B cell (primary cell): Measurements from ENCODE around the gene ZNF143. TPM values are rescaled to one million over a fixed set of nuclear protein-coding genes. Genes with fewer than 3 reads are reported as not detected.

Experiments
- ATAC-seq: fragments of 200-7000 bp; cut with Tn5 transposase; one replicate; pipeline ENCODE4 v1.10.0; 2021; ENCODE audit warnings: low read depth, mild to moderate bottlenecking, moderate number of reproducible peaks, moderate library complexity
- CTCF ChIA-PET: fragments of 350-600 bp; sonication (Branson Sonifier 250); formaldehyde crosslinking; loops from one replicate; lab custom pipeline; 2021; ENCODE audit warnings: antibody characterized with exemption, inconsistent platforms; lab: Charles Lee
- POLR2A ChIA-PET: fragments of 350-600 bp; sonication (Branson Sonifier 250); formaldehyde crosslinking; loops from one replicate; lab custom pipeline; 2021; ENCODE audit warnings: antibody characterized with exemption; lab: Charles Lee
- DNase-seq: peaks from one replicate; pipeline ENCODE4 v3.0.0; 2013
- H2AFZ ChIP-seq: 2 replicates; pipeline ENCODE4 v1.6.1; 2012; ENCODE audit warnings: mild to moderate bottlenecking, low read depth, low read length; ENCODE audit not compliant: insufficient read depth, poor library complexity, severe bottlenecking
- H3K27ac ChIP-seq, 2 donors: 1 replicate in 1 of 2; 2 replicates in 1 of 2; pipeline ENCODE4 v1.5.1; 2012 to 2013; ENCODE audit warnings: low read length in 2 of 2, mild to moderate bottlenecking in 2 of 2, moderate library complexity in 1 of 2
- H3K27me3 ChIP-seq, 4 experiments: fragments of 200-600 bp in 1 of 4; sonication (generic) in 1 of 4; replicated peaks in 1 of 4; 1 replicate in 2 of 4; 2 replicates in 2 of 4; pipeline versions ENCODE4 v1.6.1 to v1.7.0; 2013 to 2016; ENCODE audit warnings: low read length in 3 of 4, mild to moderate bottlenecking in 2 of 4, mixed read lengths in 1 of 4, moderate library complexity in 1 of 4; ENCODE audit not compliant: insufficient read depth in 4 of 4, control insufficient read depth in 3 of 4; ENCODE audit errors: control extremely low read depth in 1 of 4
- H3K36me3 ChIP-seq, 2 experiments: replicated peaks in 1 of 2; 1 replicate in 1 of 2; 2 replicates in 1 of 2; pipeline versions ENCODE4 v1.6.1 to v1.7.1; 2013; ENCODE audit warnings: low read length in 1 of 2; ENCODE audit not compliant: insufficient read depth in 2 of 2, control insufficient read depth in 1 of 2; ENCODE audit errors: control extremely low read depth in 1 of 2, extremely low read depth in 1 of 2
- H3K4me1 ChIP-seq, 2 donors: fragments of 200-600 bp in 1 of 2; sonication (generic) in 1 of 2; 1 replicate in 1 of 2; 2 replicates in 1 of 2; pipeline versions ENCODE4 v1.5.1 to v1.6.1; 2013 to 2017; ENCODE audit warnings: low read length in 2 of 2; ENCODE audit not compliant: control insufficient read depth in 2 of 2, insufficient read depth in 2 of 2
- H3K4me2 ChIP-seq: replicated peaks from 2 replicates; pipeline ENCODE3; 2012; ENCODE audit warnings: mild to moderate bottlenecking, low read depth, low read length; ENCODE audit not compliant: poor library complexity, severe bottlenecking
- H3K4me3 ChIP-seq, 5 experiments: fragments of 200-600 bp in 1 of 5; sonication (generic) in 1 of 5; 1 replicate in 3 of 5; 2 replicates in 2 of 5; pipeline versions ENCODE4 v1.5.1 to v1.7.0; 2011 to 2016; ENCODE audit warnings: low read length in 4 of 5, mild to moderate bottlenecking in 4 of 5, low read depth in 2 of 5, control low read depth in 1 of 5, moderate library complexity in 1 of 5; ENCODE audit not compliant: insufficient read depth in 1 of 5; ENCODE audit errors: control extremely low read depth in 1 of 5, extremely low read depth in 1 of 5
- H3K79me2 ChIP-seq: fragments of 200-600 bp; sonication (generic); one replicate; pipeline ENCODE4 v1.6.0; 2016; ENCODE audit warnings: low read length; ENCODE audit not compliant: control insufficient read depth, insufficient read depth
- H3K9ac ChIP-seq: fragments of 200-600 bp; sonication (generic); 2 replicates; pipeline ENCODE4 v1.6.1; 2017; ENCODE audit warnings: mild to moderate bottlenecking, low read length, moderate library complexity
- H3K9me3 ChIP-seq, 3 donors: one replicate each; pipeline versions ENCODE4 v1.6.1 to v1.7.1; 2013; ENCODE audit warnings: low read length in 2 of 3; ENCODE audit not compliant: control insufficient read depth in 2 of 3, insufficient read depth in 1 of 3; ENCODE audit errors: control extremely low read depth in 1 of 3
- H4K20me1 ChIP-seq: 2 replicates; pipeline ENCODE4 v1.6.0; 2012; ENCODE audit warnings: mild to moderate bottlenecking, low read length; ENCODE audit not compliant: insufficient read depth, control insufficient read depth, poor library complexity, severe bottlenecking
- H3K27ac Mint-ChIP-seq: one replicate; pipeline ENCODE4 v1.8.0; 2021; ENCODE audit warnings: mixed read lengths
- H3K27me3 Mint-ChIP-seq: one replicate; pipeline ENCODE4 v1.8.0; 2021; ENCODE audit warnings: mixed read lengths
- H3K4me1 Mint-ChIP-seq: one replicate; pipeline ENCODE4 v1.8.0; 2021; ENCODE audit warnings: mixed read lengths
- H3K4me3 Mint-ChIP-seq: one replicate; pipeline ENCODE4 v1.8.0; 2021; ENCODE audit warnings: mixed read lengths
- H3K9me3 Mint-ChIP-seq: one replicate; pipeline ENCODE4 v1.8.0; 2022; ENCODE audit warnings: mixed read lengths; ENCODE audit not compliant: insufficient read depth
- EZH2 ChIP-seq: IDR thresholded peaks from 2 replicates; pipeline ENCODE4 v1.6.1; 2012; ENCODE audit warnings: borderline replicate concordance, low read depth, mild to moderate bottlenecking, moderate library complexity, low read length; ENCODE audit not compliant: insufficient read depth, poor library complexity, severe bottlenecking
- WGBS: methylation state at CpG from one replicate; pipeline ENCODE4 v1.1.5; 2013; ENCODE audit warnings: missing lambda C conversion rate; ENCODE audit not compliant: insufficient coverage; 5-methylcytosine and 5-hydroxymethylcytosine counted together
- intact Hi-C: fragments of 100-400 bp; cut with micrococcal nuclease; formaldehyde crosslinking; loops from one replicate; pipeline ENCODE4 v1.10.0; 2022
- polyA minus RNA-seq: library from RNA; depleted of rRNA, polyadenylated mRNA; stranded (reverse); fragments of >200 nt; gene quantifications from 2 replicates; pipeline ENCODE4 v1.2.3, GENCODE V29; 2012
- polyA plus RNA-seq: library from polyadenylated mRNA; depleted of rRNA; stranded (reverse); fragments of >200 nt; gene quantifications from 2 replicates; pipeline ENCODE4 v1.2.3, GENCODE V29; 2012
- total RNA-seq, 2 donors: library from RNA; stranded (reverse); fragments of 120-200 nt in 1 of 2; gene quantifications; 1 replicate in 1 of 2; 2 replicates in 1 of 2; pipeline versions ENCODE4 v1.2.3 to v1.2.4, GENCODE V29; 2013 to 2022
- TF ChIP-seq, protein P1 (sequence below): fragments of 200-600 bp; IDR thresholded peaks from one replicate; pipeline ENCODE4 v1.8.0; 2022; ENCODE audit warnings: antibody characterized with exemption, mild to moderate bottlenecking

ZNF143 gene
- total RNA-seq (54.9 and 56.5 TPM in 2 replicates), polyA plus RNA-seq (30.5 and 35.7 TPM in 2 replicates), polyA minus RNA-seq (57.2 and 61.6 TPM in 2 replicates)
- total RNA-seq (2013): 46.2 TPM

- H2AFZ ChIP-seq: peak within 1 kb of the TSS; percentile 76
- Mint-ChIP-seq H3K9me3 (no peaks in the 10 kb centered on the region), H3K27ac (peak within 1 kb of the TSS; percentile 98), H3K27me3 (no peaks in the 10 kb centered on the region), H3K4me1 (peaks cover 26% of the 10 kb centered on the region), H3K4me3 (peak within 1 kb of the TSS; percentile 97)
- peaks cover 56% of the 10 kb centered on the region for H3K79me2 ChIP-seq
- POLR2A ChIA-PET: interaction anchor here (0.5 to 2.3 kb wide), 23 partner anchors 10 to 1348 kb away, joined by 3 to 11 read pairs (median 4); partner anchors contain the start of genes EIF4G2, IPO7, TMEM41B and TMEM9B
- intact Hi-C loops: loop anchor here (1.0 to 2.0 kb wide), 13 partner anchors 76 to 1348 kb away; partner anchors contain the start of genes CTR9, EIF4G2, IPO7 and RNF141
- peaks cover 19 to 26% of the 10 kb centered on the region in 2 donors for H3K4me1 ChIP-seq
- H3K9ac ChIP-seq: peak within 1 kb of the TSS; percentile 97
- no peaks in the 10 kb centered on the region for H3K27me3 ChIP-seq
- H3K4me2 ChIP-seq: peak within 1 kb of the TSS; percentile 81
- no peaks in the 10 kb centered on the region for H3K36me3 ChIP-seq
- H3K4me3 ChIP-seq: peak within 1 kb of the TSS; percentile 87 to 98 (median 93)
- DNase-seq: peak; percentile 100
- ATAC-seq: peak; percentile 82
- H4K20me1 ChIP-seq: no peaks in the 10 kb centered on the region
- no peaks in the 10 kb centered on the region for H3K9me3 ChIP-seq
- WGBS: under 1% methylated on average over 45 of the region's 45 CpGs
- TF ChIP-seq, protein P1, sequence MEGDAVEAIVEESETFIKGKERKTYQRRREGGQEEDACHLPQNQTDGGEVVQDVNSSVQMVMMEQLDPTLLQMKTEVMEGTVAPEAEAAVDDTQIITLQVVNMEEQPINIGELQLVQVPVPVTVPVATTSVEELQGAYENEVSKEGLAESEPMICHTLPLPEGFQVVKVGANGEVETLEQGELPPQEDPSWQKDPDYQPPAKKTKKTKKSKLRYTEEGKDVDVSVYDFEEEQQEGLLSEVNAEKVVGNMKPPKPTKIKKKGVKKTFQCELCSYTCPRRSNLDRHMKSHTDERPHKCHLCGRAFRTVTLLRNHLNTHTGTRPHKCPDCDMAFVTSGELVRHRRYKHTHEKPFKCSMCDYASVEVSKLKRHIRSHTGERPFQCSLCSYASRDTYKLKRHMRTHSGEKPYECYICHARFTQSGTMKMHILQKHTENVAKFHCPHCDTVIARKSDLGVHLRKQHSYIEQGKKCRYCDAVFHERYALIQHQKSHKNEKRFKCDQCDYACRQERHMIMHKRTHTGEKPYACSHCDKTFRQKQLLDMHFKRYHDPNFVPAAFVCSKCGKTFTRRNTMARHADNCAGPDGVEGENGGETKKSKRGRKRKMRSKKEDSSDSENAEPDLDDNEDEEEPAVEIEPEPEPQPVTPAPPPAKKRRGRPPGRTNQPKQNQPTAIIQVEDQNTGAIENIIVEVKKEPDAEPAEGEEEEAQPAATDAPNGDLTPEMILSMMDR: no peak
- TF ChIP-seq EZH2: no peak
- CTCF ChIA-PET: interaction anchor here (0.6 to 1.3 kb wide), 3 partner anchors 11 to 183 kb away, joined by 3 to 4 read pairs (median 3); no protein-coding TSS in a partner anchor
- peak within 1 kb of the TSS; percentile 95 to 99 for H3K27ac ChIP-seq
Measured at GRCh38 chr11:9460322-9461062, at the start of gene ZNF143. TSS of gene ZNF143 (plus strand) at chr11:9461012. CDS start at chr11:9471309, 10,297 bp downstream.

GRCh38 chr11:9428706-9429105, 32.1 kb upstream of the ZNF143 start:
- ChIA-PET POLR2A (no interaction called here), CTCF (no interaction called here)
- Histone ChIP-seq H3K9me3 (no peaks in the 10 kb centered on the region), H3K4me1 (no peaks in the 10 kb centered on the region), H3K27me3 (no peaks in the 10 kb centered on the region), H3K79me2 (no peaks in the 10 kb centered on the region), H4K20me1 (no peaks in the 10 kb centered on the region), H3K4me3 (no peak overlapping the region), H3K4me2 (no peak overlapping the region), H2AFZ (no peak overlapping the region), H3K27ac (no peak overlapping the region), H3K9ac (no peak overlapping the region), H3K36me3 (peaks cover 22 to 71% of the 10 kb centered on the region in 2 experiments)
- ATAC-seq (no peak), DNase-seq (no peak)
- H3K4me1 Mint-ChIP-seq: no peaks in the 10 kb centered on the region
- H3K9me3 Mint-ChIP-seq: no peaks in the 10 kb centered on the region
- no peak overlapping the region for H3K4me3 Mint-ChIP-seq
- no CpG with 5 or more reads among the region's 1 CpG for WGBS
- intact Hi-C loops: no loop called here
- H3K27me3 Mint-ChIP-seq: no peaks in the 10 kb centered on the region
- no peak for TF ChIP-seq EZH2
- TF ChIP-seq, protein P1: no peak
- no peak overlapping the region for H3K27ac Mint-ChIP-seq
